T-helper 17 cell (primary cell): Measurements from ENCODE around the gene COASY. TPM values are rescaled to one million over a fixed set of nuclear protein-coding genes. Genes with fewer than 3 reads are reported as not detected.
A peak's percentile ranks its signal among the peaks of the same experiment; 100 is the strongest.

Experiments used
- ATAC-seq: fragments of 150-1000 bp; cut with Tn5 transposase; 2 replicates; pipeline ENCODE4 v1.10.0; 2021; ENCODE audit warnings: mild to moderate bottlenecking, moderate library complexity
- DNase-seq, 3 donors: peaks; one replicate each; pipeline versions ENCODE4 v3.0.0 to v3.0.0-alpha.2; 2020 to 2021
- H3K9me3 ChIP-seq: one replicate; pipeline ENCODE4 v1.7.0; 2013; ENCODE audit warnings: low read length, mild to moderate bottlenecking; ENCODE audit not compliant: control insufficient read depth, poor library complexity, severe bottlenecking
- H3K27ac Mint-ChIP-seq: one replicate; pipeline ENCODE4 v1.8.0; 2022; ENCODE audit warnings: mild to moderate bottlenecking, moderate library complexity, mixed read lengths
- H3K27me3 Mint-ChIP-seq: one replicate; pipeline ENCODE4 v1.8.0; 2022; ENCODE audit warnings: mixed read lengths
- H3K36me3 Mint-ChIP-seq: one replicate; pipeline ENCODE4 v1.8.0; 2022; ENCODE audit warnings: low read depth, mixed read lengths
- H3K4me1 Mint-ChIP-seq: one replicate; pipeline ENCODE4 v1.8.0; 2022; ENCODE audit warnings: mild to moderate bottlenecking, mixed read lengths
- H3K4me3 Mint-ChIP-seq: one replicate; pipeline ENCODE4 v1.8.0; 2022; ENCODE audit warnings: mild to moderate bottlenecking, moderate library complexity, mixed read lengths
- total RNA-seq, 4 donors: library from RNA in 2 of 4; stranded (reverse) in 2 of 4; gene quantifications; one replicate each; pipeline ENCODE4 v1.2.3 and lab custom pipeline; 2022 to 2026

Gene COASY
- total RNA-seq, 2 donors from 2014 or later = 39.1 to 49.4 TPM

GRCh38 chr17:42578282-42578869, 16.4 kb downstream of the COASY start:
- H3K9me3 ChIP-seq = no peaks in the 10 kb centered on the region
- Mint-ChIP-seq H3K27ac (peak overlapping the region; percentile 95), H3K4me1 (peaks cover 18% of the 10 kb centered on the region), H3K4me3 (peak overlapping the region; percentile 98), H3K27me3 (no peaks in the 10 kb centered on the region), H3K36me3 (peaks cover 3% of the 10 kb centered on the region)
- peak; percentile 66 for ATAC-seq
- DNase-seq = peak; percentile 40 to 64 (median 46)

- H3K9me3 ChIP-seq = no peaks in the 10 kb centered on the region
- H3K36me3 Mint-ChIP-seq = peaks cover 3% of the 10 kb centered on the region
- ATAC-seq = no peak
- H3K27me3 Mint-ChIP-seq = no peaks in the 10 kb centered on the region
- H3K4me3 Mint-ChIP-seq = no peak overlapping the region
- H3K27ac Mint-ChIP-seq = peak overlapping the region; percentile 95
- DNase-seq = no peak
- H3K4me1 Mint-ChIP-seq = peaks cover 18% of the 10 kb centered on the region
Measured at GRCh38 chr17:42579794-42580551, 18.0 kb downstream of the COASY start.

GRCh38 chr17:42581744-42582270, 19.9 kb downstream of the COASY start:
- no peaks in the 10 kb centered on the region for H3K9me3 ChIP-seq
- Mint-ChIP-seq H3K27ac (no peak overlapping the region), H3K27me3 (no peaks in the 10 kb centered on the region), H3K4me1 (peaks cover 13% of the 10 kb centered on the region), H3K36me3 (peaks cover 3% of the 10 kb centered on the region), H3K4me3 (no peak overlapping the region)
- DNase-seq (no peak), ATAC-seq (no peak)

- H3K4me1 Mint-ChIP-seq = peaks cover 5% of the 10 kb centered on the region
- no peak overlapping the region for H3K4me3 Mint-ChIP-seq
- no peaks in the 10 kb centered on the region for H3K9me3 ChIP-seq
- no peak for DNase-seq
- H3K27ac Mint-ChIP-seq = peak overlapping the region; percentile 47
- no peak for ATAC-seq
- peaks cover 2% of the 10 kb centered on the region for H3K36me3 Mint-ChIP-seq
- no peaks in the 10 kb centered on the region for H3K27me3 Mint-ChIP-seq
Measured at GRCh38 chr17:42584880-42585279, 22.9 kb downstream of the COASY start.

GRCh38 chr17:42585353-42585752, 23.4 kb downstream of the COASY start:
- Mint-ChIP-seq H3K4me1 (peaks cover 5% of the 10 kb centered on the region), H3K27ac (peak overlapping the region; percentile 47), H3K36me3 (peaks cover 2% of the 10 kb centered on the region), H3K27me3 (no peaks in the 10 kb centered on the region), H3K4me3 (no peak overlapping the region)
- DNase-seq (no peak), ATAC-seq (no peak)
- no peaks in the 10 kb centered on the region for H3K9me3 ChIP-seq

DNA sequence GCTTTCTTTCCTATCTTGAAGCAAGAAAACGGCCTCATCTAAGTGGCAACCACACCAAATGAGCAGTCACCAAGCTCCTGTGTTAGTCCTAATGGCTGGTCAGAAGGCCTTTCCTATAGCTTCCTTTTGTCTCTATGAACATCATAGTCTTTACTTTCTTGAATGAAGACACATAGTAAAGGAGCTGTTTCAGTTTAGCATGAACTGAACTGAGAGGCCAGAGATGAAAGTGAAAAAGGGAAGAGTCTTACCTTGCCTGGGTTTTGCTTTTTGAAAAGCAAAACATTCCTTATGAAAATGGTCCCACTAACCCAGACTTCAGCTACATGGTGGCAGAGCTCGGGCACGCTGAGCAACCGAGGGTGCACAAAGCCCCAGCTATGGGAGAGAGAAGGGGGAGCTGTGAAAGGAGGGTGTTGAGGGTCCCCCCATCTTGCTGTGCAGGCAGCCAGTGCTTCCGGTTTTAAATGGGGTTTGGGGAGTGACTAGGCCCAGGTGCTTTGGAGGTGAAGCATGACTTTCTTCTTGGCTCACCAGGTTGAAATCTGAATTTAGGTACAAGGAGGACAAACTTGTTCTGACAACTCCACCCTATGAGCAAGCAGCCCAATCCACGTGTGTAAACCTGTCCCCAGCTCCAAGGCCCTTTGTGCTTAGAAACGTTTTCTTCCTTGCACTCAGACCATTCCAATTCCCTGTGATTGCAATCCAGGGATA, 24.7 kb downstream of the COASY start:
- H3K27ac Mint-ChIP-seq = no peak overlapping the region

DNA sequence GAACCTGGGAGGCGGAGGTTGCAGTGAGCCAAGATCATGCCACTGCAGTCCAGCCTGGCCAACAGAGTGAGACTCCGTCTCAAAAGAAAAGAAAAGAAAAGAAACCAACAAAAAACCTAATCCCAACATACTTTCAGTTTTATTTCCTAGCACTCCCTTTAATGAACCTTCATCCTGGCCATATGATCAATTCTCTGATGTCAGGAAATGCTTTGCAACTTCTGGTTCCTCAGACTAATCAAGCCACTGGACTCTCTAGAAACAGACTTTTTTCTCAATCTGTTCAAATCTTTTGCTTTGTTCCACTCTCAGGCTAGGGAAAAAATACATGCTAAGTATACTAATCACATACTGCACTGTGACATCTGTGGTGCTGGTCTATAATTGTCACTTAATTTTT, 28.9 kb downstream of the COASY start:
- peaks cover 2% of the 10 kb centered on the region for H3K36me3 Mint-ChIP-seq
- H3K4me3 Mint-ChIP-seq = no peak overlapping the region
- H3K27ac Mint-ChIP-seq = no peak overlapping the region

More for the DNA sequence above, 24.7 kb downstream of the COASY start:
- no peak for DNase-seq
- H3K9me3 ChIP-seq = no peaks in the 10 kb centered on the region
- H3K27me3 Mint-ChIP-seq = no peaks in the 10 kb centered on the region
- no peak overlapping the region for H3K4me3 Mint-ChIP-seq
- no peak for ATAC-seq
- peaks cover 2% of the 10 kb centered on the region for H3K36me3 Mint-ChIP-seq
- H3K4me1 Mint-ChIP-seq = peaks cover 5% of the 10 kb centered on the region

GRCh38 chr17:42591411-42591810, 29.5 kb downstream of the COASY start:
- Mint-ChIP-seq H3K36me3 (peaks cover 4% of the 10 kb centered on the region), H3K27me3 (no peaks in the 10 kb centered on the region), H3K27ac (peak overlapping the region; percentile 21)

More for the DNA sequence above, 28.9 kb downstream of the COASY start:
- no peak for ATAC-seq
- DNase-seq = no peak
- Mint-ChIP-seq H3K27me3 (no peaks in the 10 kb centered on the region), H3K4me1 (peaks cover 7% of the 10 kb centered on the region)
- H3K9me3 ChIP-seq = no peaks in the 10 kb centered on the region

GRCh38 chr17:42596386-42596785, 34.4 kb downstream of the COASY start:
- H3K9me3 ChIP-seq = no peaks in the 10 kb centered on the region
- Mint-ChIP-seq H3K4me1 (peaks cover 17% of the 10 kb centered on the region), H3K27ac (no peak overlapping the region), H3K36me3 (peaks cover 2% of the 10 kb centered on the region), H3K27me3 (no peaks in the 10 kb centered on the region), H3K4me3 (no peak overlapping the region)
- no peak for DNase-seq
- ATAC-seq = no peak

More at GRCh38 chr17:42591411-42591810, 29.5 kb downstream of the COASY start:
- no peak for ATAC-seq
- DNase-seq = no peak
- peaks cover 9% of the 10 kb centered on the region for H3K4me1 Mint-ChIP-seq
- no peaks in the 10 kb centered on the region for H3K9me3 ChIP-seq
- H3K4me3 Mint-ChIP-seq = no peak overlapping the region

DNA sequence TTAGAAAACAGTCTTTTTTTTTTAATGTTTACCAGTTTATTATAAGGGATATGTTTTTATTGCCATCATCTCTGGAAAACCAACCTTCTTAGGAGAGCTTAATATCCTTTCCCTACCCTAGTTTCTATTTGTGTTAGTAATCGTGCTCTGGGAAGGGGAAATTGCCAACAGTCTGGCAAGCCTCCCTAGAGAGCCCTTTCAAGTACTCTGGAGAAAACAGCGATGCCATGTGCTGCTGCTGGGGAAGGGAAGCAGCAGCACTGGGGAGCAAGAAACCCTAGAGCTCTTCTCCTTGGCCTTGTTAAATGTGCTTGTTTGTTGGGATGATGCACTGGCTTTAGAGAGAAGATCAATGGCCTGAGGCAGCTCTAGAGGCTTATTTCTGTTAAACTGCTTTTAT, 37.0 kb downstream of the COASY start:
- peaks cover 25% of the 10 kb centered on the region for H3K4me1 Mint-ChIP-seq
- ATAC-seq = no peak
- no peak overlapping the region for H3K4me3 Mint-ChIP-seq
- H3K27me3 Mint-ChIP-seq = no peaks in the 10 kb centered on the region
- peaks cover 2% of the 10 kb centered on the region for H3K36me3 Mint-ChIP-seq
- H3K9me3 ChIP-seq = no peaks in the 10 kb centered on the region
- H3K27ac Mint-ChIP-seq = peak overlapping the region; percentile 3
- no peak for DNase-seq

- H3K4me3 Mint-ChIP-seq = no peak overlapping the region
- H3K9me3 ChIP-seq = no peaks in the 10 kb centered on the region
- H3K27me3 Mint-ChIP-seq = no peaks in the 10 kb centered on the region
- DNase-seq (no peak), ATAC-seq (no peak)
- H3K4me1 Mint-ChIP-seq = peaks cover 46% of the 10 kb centered on the region
- no peak overlapping the region for H3K27ac Mint-ChIP-seq
- H3K36me3 Mint-ChIP-seq = no peaks in the 10 kb centered on the region
Measured at GRCh38 chr17:42603318-42603717, 41.4 kb downstream of the COASY start.

DNA sequence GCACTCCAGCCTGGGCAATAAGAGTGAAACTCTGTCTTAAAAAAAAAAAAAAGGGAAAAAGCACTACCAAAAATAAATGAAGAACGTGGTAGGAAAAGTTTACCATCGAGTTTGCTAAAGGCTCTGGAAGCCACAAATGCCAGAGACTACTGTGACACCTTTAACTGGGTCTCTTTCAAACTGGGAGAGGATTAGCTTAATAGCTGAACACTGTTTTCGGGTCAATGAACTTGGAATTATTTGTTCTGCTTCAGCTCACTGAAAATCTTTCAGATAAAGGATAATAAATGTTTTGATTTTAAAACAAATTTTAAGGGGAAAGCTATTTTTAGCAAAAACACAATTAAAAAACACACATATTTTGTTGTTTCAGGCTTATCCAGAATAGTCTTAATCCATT, 45.8 kb downstream of the COASY start:
- peaks cover 4% of the 10 kb centered on the region for H3K36me3 Mint-ChIP-seq
- peaks cover 41% of the 10 kb centered on the region for H3K4me1 Mint-ChIP-seq
- no peaks in the 10 kb centered on the region for H3K27me3 Mint-ChIP-seq
- no peaks in the 10 kb centered on the region for H3K9me3 ChIP-seq
- H3K27ac Mint-ChIP-seq = peak overlapping the region; percentile 100
- DNase-seq = no peak
- no peak for ATAC-seq
- peak overlapping the region; percentile 100 for H3K4me3 Mint-ChIP-seq
